ENCODE measurements around the gene LYSMD4.

DNA sequence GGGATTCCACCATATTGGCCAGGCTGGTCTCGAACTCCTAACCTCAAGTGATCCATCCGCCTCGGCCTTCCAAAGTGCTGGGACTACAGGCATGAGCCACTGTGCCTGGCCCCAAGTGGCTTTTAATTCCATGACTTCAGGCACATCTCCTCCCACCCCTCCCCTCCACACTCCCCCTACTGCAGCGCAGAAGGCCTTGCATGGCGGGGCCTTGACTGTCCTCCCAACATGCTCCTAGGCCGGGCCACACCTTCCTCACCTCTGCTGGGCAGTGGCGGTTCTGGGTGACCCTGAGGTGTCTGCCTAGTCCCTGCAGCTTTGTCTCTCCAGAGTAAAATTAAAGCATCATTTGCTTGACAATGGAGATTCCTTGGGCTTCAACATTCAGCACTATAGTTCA lies 6.9 kb downstream of the LYSMD4 start:
- TF ChIP-seq ESRRG (CRISPR knock-in tag; IDR thresholded peaks at IDR 0.05) (no peak), ZFP30 (CRISPR knock-in tag; IDR thresholded peaks at IDR 0.05) (no peak), CSDC2 (CRISPR knock-in tag; IDR thresholded peaks at IDR 0.05) (no peak), ZC3H10 (CRISPR knock-in tag; IDR thresholded peaks at IDR 0.05) (no peak), OSR1 (CRISPR knock-in tag; IDR thresholded peaks at IDR 0.05) (no peak), ZNF8 (CRISPR knock-in tag; IDR thresholded peaks at IDR 0.05) (no peak), ARNTL (CRISPR knock-in tag; IDR thresholded peaks at IDR 0.05; ENCODE audit: borderline replicate concordance, low read depth) (no peak), ZFP3 (CRISPR knock-in tag; IDR thresholded peaks at IDR 0.05) (no peak), RARB (CRISPR knock-in tag; IDR thresholded peaks at IDR 0.05) (no peak)
- TF ChIP-seq, protein P1, sequence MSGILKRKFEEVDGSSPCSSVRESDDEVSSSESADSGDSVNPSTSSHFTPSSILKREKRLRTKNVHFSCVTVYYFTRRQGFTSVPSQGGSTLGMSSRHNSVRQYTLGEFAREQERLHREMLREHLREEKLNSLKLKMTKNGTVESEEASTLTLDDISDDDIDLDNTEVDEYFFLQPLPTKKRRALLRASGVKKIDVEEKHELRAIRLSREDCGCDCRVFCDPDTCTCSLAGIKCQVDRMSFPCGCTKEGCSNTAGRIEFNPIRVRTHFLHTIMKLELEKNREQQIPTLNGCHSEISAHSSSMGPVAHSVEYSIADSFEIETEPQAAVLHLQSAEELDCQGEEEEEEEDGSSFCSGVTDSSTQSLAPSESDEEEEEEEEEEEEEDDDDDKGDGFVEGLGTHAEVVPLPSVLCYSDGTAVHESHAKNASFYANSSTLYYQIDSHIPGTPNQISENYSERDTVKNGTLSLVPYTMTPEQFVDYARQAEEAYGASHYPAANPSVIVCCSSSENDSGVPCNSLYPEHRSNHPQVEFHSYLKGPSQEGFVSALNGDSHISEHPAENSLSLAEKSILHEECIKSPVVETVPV (CRISPR knock-in tag; IDR thresholded peaks at IDR 0.05) = no peak
- TF ChIP-seq, protein P2, sequence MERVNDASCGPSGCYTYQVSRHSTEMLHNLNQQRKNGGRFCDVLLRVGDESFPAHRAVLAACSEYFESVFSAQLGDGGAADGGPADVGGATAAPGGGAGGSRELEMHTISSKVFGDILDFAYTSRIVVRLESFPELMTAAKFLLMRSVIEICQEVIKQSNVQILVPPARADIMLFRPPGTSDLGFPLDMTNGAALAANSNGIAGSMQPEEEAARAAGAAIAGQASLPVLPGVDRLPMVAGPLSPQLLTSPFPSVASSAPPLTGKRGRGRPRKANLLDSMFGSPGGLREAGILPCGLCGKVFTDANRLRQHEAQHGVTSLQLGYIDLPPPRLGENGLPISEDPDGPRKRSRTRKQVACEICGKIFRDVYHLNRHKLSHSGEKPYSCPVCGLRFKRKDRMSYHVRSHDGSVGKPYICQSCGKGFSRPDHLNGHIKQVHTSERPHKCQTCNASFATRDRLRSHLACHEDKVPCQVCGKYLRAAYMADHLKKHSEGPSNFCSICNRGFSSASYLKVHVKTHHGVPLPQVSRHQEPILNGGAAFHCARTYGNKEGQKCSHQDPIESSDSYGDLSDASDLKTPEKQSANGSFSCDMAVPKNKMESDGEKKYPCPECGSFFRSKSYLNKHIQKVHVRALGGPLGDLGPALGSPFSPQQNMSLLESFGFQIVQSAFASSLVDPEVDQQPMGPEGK (CRISPR knock-in tag; IDR thresholded peaks at IDR 0.05; ENCODE audit: borderline replicate concordance) = no peak
